ENCODE results near the gene RBM19. TPM values are rescaled to one million over a fixed set of nuclear protein-coding genes. Genes with fewer than 3 reads are reported as not detected.

Gene RBM19
- total and polyA plus RNA-seq, 2 of the 4 experiments (the other 2 are of a cell fraction) = 18.7 to 19.2 TPM

GRCh38 chr12:113797535-113797868 is 168.6 kb downstream of the RBM19 start:
- Histone ChIP-seq H3K79me1 (ENCODE audit: low read depth in 1 of 2, low read length in 2 of 2) (no peaks in the 10 kb centered on the region), H2AK5ac (ENCODE audit: low read depth, low read length) (no peak overlapping the region), H3K9ac (ENCODE audit: low read depth, low read length) (no peak overlapping the region), H3K27ac (ENCODE audit: insufficient read depth, low read length) (no peak overlapping the region), H3K56ac (ENCODE audit: extremely low read depth, insufficient read depth, low read length) (no peak overlapping the region), H4K20me1 (ENCODE audit: insufficient read depth, low read length) (no peaks in the 10 kb centered on the region), H3K14ac (replicated peaks; ENCODE audit: low read depth, low read length) (no peak overlapping the region), H3K18ac (ENCODE audit: low read depth, low read length) (no peak overlapping the region), H3K4me3 (ENCODE audit: insufficient read depth, low read depth, low read length) (no peak overlapping the region), H3K4me2 (ENCODE audit: low read depth, low read length) (no peak overlapping the region), H2BK120ac (ENCODE audit: low read depth, low read length) (no peak overlapping the region), H2AK9ac (replicated peaks; ENCODE audit: low read depth, low read length, poor library complexity) (no peak overlapping the region), H3K4me1 (ENCODE audit: control insufficient read depth, insufficient read depth, low read length) (no peaks in the 10 kb centered on the region), H3K23ac (ENCODE audit: low read depth, low read length) (no peak overlapping the region), H4K91ac (ENCODE audit: insufficient read depth, low read depth, low read length) (no peak overlapping the region), H2BK5ac (ENCODE audit: low read depth, low read length, poor library complexity, severe bottlenecking) (no peak overlapping the region), H3K36me3 (ENCODE audit: control insufficient read depth, insufficient read depth, low read length) (no peaks in the 10 kb centered on the region), H2BK20ac (ENCODE audit: low read depth, low read length) (no peak overlapping the region), H2BK15ac (ENCODE audit: low read depth, low read length) (no peak overlapping the region), H2AFZ (replicated peaks; ENCODE audit: low read length, poor library complexity) (no peak overlapping the region), H4K5ac (ENCODE audit: low read depth, low read length) (no peak overlapping the region), H4K8ac (ENCODE audit: low read depth in 2 of 2, low read length in 2 of 2) (no peak overlapping the region), H3K9me1 (ENCODE audit: insufficient read depth, low read length) (no peaks in the 10 kb centered on the region), H3K9me3 (ENCODE audit: control insufficient read depth, insufficient read depth, low read length) (no peaks in the 10 kb centered on the region), H3K4ac (ENCODE audit: low read depth, low read length) (no peak overlapping the region), H3K27me3 (ENCODE audit: control insufficient read depth, insufficient read depth, low read length) (peaks cover 19% of the 10 kb centered on the region; the same call in 1 of the 2 replicates)
- intact Hi-C loops (cut with micrococcal nuclease) (no loop called here), in situ Hi-C loops (cut with MboI; ENCODE audit: low sequenced_read_pairs) (no loop called here), dilution Hi-C loops (cut with HindIII; ENCODE audit: low sequenced_read_pairs, unreplicated experiment) (no loop called here)
- DNase-seq (no peak), ATAC-seq (ENCODE audit: low read depth) (no peak)
- TF ChIP-seq FOS (IDR thresholded peaks at IDR 0.05; ENCODE audit: low read depth, low read length) (no peak), BHLHE40 (IDR thresholded peaks at IDR 0.05; ENCODE audit: low read depth, low read length) (no peak), MXI1 (IDR thresholded peaks at IDR 0.05; ENCODE audit: borderline replicate concordance, low read depth, low read length) (no peak), RAD21 (IDR thresholded peaks at IDR 0.05; ENCODE audit: low read length) (no peak), SMC3 (IDR thresholded peaks at IDR 0.05; ENCODE audit: low read depth, low read length) (no peak)
- ChIA-PET POLR2A (ENCODE audit: unreplicated experiment) (no interaction called here), CTCF (interaction anchor here (0.6 kb wide), 1 partner anchor 21 kb away, joined by 5 read pairs; no protein-coding TSS in a partner anchor)
- no TSS peak for BruUV-seq (replicated peaks)
